H9 (cell line): ENCODE results near the gene MAST4. TPM values are rescaled to one million over a fixed set of nuclear protein-coding genes. Genes with fewer than 3 reads are reported as not detected.

Source experiments
- DNase-seq: peaks from one replicate; pipeline ENCODE4 v3.0.0-alpha.2; 2017
- H2AFZ ChIP-seq: one replicate; pipeline ENCODE4 v1.6.1; 2013; ENCODE audit warnings: mild to moderate bottlenecking, low read length, control low read depth, moderate library complexity
- H2AK5ac ChIP-seq: 2 replicates; pipeline ENCODE4 v1.6.1; 2013; ENCODE audit warnings: low read length, control low read depth, mixed read lengths; ENCODE audit not compliant: insufficient read length
- H2BK120ac ChIP-seq: one replicate; pipeline ENCODE4 v1.6.1; 2013; ENCODE audit warnings: low read depth, mild to moderate bottlenecking, low read length, control low read depth, inconsistent platforms; ENCODE audit not compliant: poor library complexity, severe bottlenecking
- H2BK12ac ChIP-seq: 2 replicates; pipeline ENCODE4 v1.6.1; 2013; ENCODE audit warnings: low read length, control low read depth, mixed read lengths, low read depth; ENCODE audit not compliant: insufficient read length
- H2BK15ac ChIP-seq: 2 replicates; pipeline ENCODE4 v1.6.1; 2013; ENCODE audit warnings: low read depth, low read length, control low read depth
- H2BK20ac ChIP-seq: one replicate; pipeline ENCODE4 v1.6.1; 2013; ENCODE audit warnings: low read depth, mild to moderate bottlenecking, low read length, control low read depth, inconsistent platforms; ENCODE audit not compliant: poor library complexity, severe bottlenecking
- H2BK5ac ChIP-seq: 2 replicates; pipeline ENCODE4 v1.6.1; 2013; ENCODE audit warnings: low read length, control low read depth, mixed read lengths; ENCODE audit not compliant: insufficient read length
- H3K14ac ChIP-seq: 2 replicates; pipeline ENCODE4 v1.6.1; 2013; ENCODE audit warnings: low read length, control low read depth; ENCODE audit not compliant: insufficient read depth
- H3K18ac ChIP-seq: 2 replicates; pipeline ENCODE4 v1.6.1; 2013; ENCODE audit warnings: low read depth, mild to moderate bottlenecking, mixed read lengths, low read length, control low read depth; ENCODE audit not compliant: insufficient read length
- H3K23ac ChIP-seq: 2 replicates; pipeline ENCODE4 v1.6.1; 2013; ENCODE audit warnings: low read length, control low read depth, mixed read lengths, low read depth; ENCODE audit not compliant: insufficient read length
- H3K23me2 ChIP-seq: 2 replicates; pipeline ENCODE4 v1.6.1; 2013; ENCODE audit warnings: low read depth, mild to moderate bottlenecking, mixed read lengths, low read length, control low read depth; ENCODE audit not compliant: insufficient read length, poor library complexity, severe bottlenecking
- H3K27ac ChIP-seq: 2 replicates; pipeline ENCODE4 v1.5.1; 2013; ENCODE audit warnings: low read length, control low read depth, mixed read lengths, low read depth; ENCODE audit not compliant: insufficient read length
- H3K27me3 ChIP-seq: 2 replicates; pipeline ENCODE4 v1.6.1; 2013; ENCODE audit warnings: low read length, control low read depth, inconsistent platforms; ENCODE audit not compliant: insufficient read depth
- H3K4ac ChIP-seq: 2 replicates; pipeline ENCODE4 v1.6.1; 2013; ENCODE audit warnings: low read depth, mild to moderate bottlenecking, control low read depth, inconsistent platforms, low read length, moderate library complexity
- H3K4me1 ChIP-seq: 2 replicates; pipeline ENCODE4 v1.6.1; 2013; ENCODE audit warnings: low read length, control low read depth, inconsistent platforms; ENCODE audit not compliant: insufficient read depth
- H3K4me2 ChIP-seq: 2 replicates; pipeline ENCODE4 v1.6.1; 2013; ENCODE audit warnings: low read length, control low read depth, mixed read lengths; ENCODE audit not compliant: insufficient read length, insufficient read depth
- H3K56ac ChIP-seq: 2 replicates; pipeline ENCODE4 v1.6.1; 2013; ENCODE audit warnings: low read depth, mild to moderate bottlenecking, mixed read lengths, low read length, control low read depth; ENCODE audit not compliant: insufficient read length
- H3K79me1 ChIP-seq: 2 replicates; pipeline ENCODE4 v1.6.1; 2013; ENCODE audit warnings: low read depth, mild to moderate bottlenecking, moderate library complexity, low read length, control low read depth, inconsistent platforms; ENCODE audit not compliant: insufficient read depth, poor library complexity, severe bottlenecking
- H3K79me2 ChIP-seq: 2 replicates; pipeline ENCODE4 v1.6.1; 2013; ENCODE audit warnings: low read length, control low read depth, inconsistent platforms; ENCODE audit not compliant: insufficient read depth
- H3K9ac ChIP-seq: 2 replicates; pipeline ENCODE4 v1.6.1; 2013; ENCODE audit warnings: low read length, control low read depth, mixed read lengths; ENCODE audit not compliant: insufficient read length; ENCODE audit errors: extremely low read depth
- H3K9me3 ChIP-seq: one replicate; pipeline ENCODE4 v1.6.1; 2013; ENCODE audit warnings: low read depth, low read length, inconsistent platforms; ENCODE audit not compliant: control insufficient read depth
- H3T11ph ChIP-seq: one replicate; pipeline ENCODE4 v1.6.1; 2013; ENCODE audit warnings: mild to moderate bottlenecking, low read length, control low read depth, inconsistent platforms
- H4K20me1 ChIP-seq: one replicate; pipeline ENCODE4 v1.6.1; 2013; ENCODE audit not compliant: control insufficient read depth, insufficient read length, insufficient read depth
- H4K5ac ChIP-seq: 2 replicates; pipeline ENCODE4 v1.6.1; 2013; ENCODE audit warnings: low read depth, mild to moderate bottlenecking, mixed read lengths, low read length, control low read depth; ENCODE audit not compliant: insufficient read length
- H4K8ac ChIP-seq: replicated peaks from 2 replicates; pipeline ENCODE4 v1.6.1; 2013; ENCODE audit warnings: low read length, control low read depth, mixed read lengths, low read depth; ENCODE audit not compliant: insufficient read length
- H4K91ac ChIP-seq: 2 replicates; pipeline ENCODE4 v1.6.1; 2013; ENCODE audit warnings: low read depth, mild to moderate bottlenecking, moderate library complexity, mixed read lengths, low read length, control low read depth; ENCODE audit not compliant: insufficient read length
- H3K27ac Mint-ChIP-seq, 3 experiments: 2 replicates in 2 of 3; 3 replicates in 1 of 3; pipeline ENCODE4 v1.8.0; 2020 to 2021; ENCODE audit warnings: mixed read lengths in 3 of 3, mild to moderate bottlenecking in 1 of 3, moderate library complexity in 1 of 3
- H3K27me3 Mint-ChIP-seq: 2 replicates; pipeline ENCODE4 v1.8.0; 2021; ENCODE audit warnings: low read depth, mild to moderate bottlenecking, moderate library complexity, mixed read lengths
- H3K36me3 Mint-ChIP-seq, 3 experiments: 2 replicates in 2 of 3; 3 replicates in 1 of 3; pipeline ENCODE4 v1.8.0; 2020 to 2021; ENCODE audit warnings: low read depth in 3 of 3, mixed read lengths in 3 of 3; ENCODE audit not compliant: insufficient read depth in 1 of 3
- H3K4me1 Mint-ChIP-seq, 2 experiments: 2 replicates each; pipeline ENCODE4 v1.8.0; 2020; ENCODE audit warnings: mixed read lengths in 2 of 2
- H3K4me3 Mint-ChIP-seq, 2 experiments: 2 replicates in 1 of 2; 3 replicates in 1 of 2; pipeline ENCODE4 v1.8.0; 2020 to 2021; ENCODE audit warnings: mild to moderate bottlenecking in 2 of 2, mixed read lengths in 2 of 2, moderate library complexity in 1 of 2
- H3K9me3 Mint-ChIP-seq, 2 experiments: 2 replicates in 1 of 2; 3 replicates in 1 of 2; pipeline ENCODE4 v1.8.0; 2020; ENCODE audit warnings: mild to moderate bottlenecking in 2 of 2, mixed read lengths in 2 of 2, moderate library complexity in 1 of 2
- WGBS: extraction: QIAGEN DNeasy Blood & Tissue Kit; methylation state at CpG from one replicate; pipeline ENCODE4 v1.1.7; 2013; ENCODE audit warnings: missing lambda C conversion rate, low lambda C conversion rate, mixed read lengths; ENCODE audit not compliant: insufficient read length; ENCODE audit errors: extremely low coverage; 5-methylcytosine and 5-hydroxymethylcytosine counted together
- total RNA-seq: library from RNA; stranded (reverse); gene quantifications from 2 replicates; pipeline ENCODE4 v1.2.1, GENCODE V29; 2021
- TF ChIP-seq, protein P1 (sequence below): fragments of 200-600 bp; sonication (generic); conservative IDR thresholded peaks from 3 replicates; pipeline ENCODE4 v1.8.0; 2021; ENCODE audit warnings: antibody characterized with exemption, mild to moderate bottlenecking

The MAST4 gene
- total RNA-seq, 1 experiment from 2014 or later = 3.7 TPM

DNA sequence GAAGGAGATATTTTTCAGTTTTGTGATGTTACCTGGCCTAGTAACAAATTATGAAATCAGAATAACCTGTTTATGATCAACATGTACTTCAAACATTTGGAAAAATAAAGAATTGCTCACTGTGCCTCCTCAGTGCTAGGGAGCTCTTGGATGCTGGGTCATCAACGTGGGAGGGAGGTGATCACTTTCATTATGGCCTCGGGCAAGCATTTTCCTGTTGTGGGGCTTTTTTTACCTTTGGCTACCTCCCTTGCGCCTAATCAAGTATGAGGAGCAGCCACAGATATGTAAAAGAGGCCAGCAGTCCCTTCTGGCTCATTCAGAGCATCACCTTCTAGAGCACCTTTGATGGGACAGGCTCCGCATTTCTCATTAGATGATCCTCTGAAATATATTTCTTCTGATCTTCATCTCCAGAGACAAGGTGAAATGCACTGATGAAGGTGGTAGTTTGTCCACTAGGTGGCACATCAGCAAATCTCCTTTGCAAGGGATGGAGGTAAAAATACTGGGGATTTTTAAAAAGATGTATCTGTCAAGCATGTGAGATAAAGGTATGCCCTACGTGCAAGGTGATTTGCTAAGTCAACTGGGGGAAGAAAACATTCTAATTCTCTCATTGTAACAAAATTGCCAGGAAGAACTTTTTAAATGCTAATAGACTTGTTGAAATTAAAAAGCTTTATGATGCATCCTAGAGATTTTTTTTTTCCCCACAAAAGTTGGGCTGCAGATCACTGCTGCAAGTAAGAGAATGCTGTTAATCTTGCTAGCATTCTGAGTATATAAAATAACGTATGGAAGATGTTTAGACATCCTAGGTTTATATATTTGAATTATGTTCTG is 218.2 kb downstream of the MAST4 start:
- Histone ChIP-seq H3T11ph (no peak overlapping the region), H2AFZ (no peak overlapping the region), H4K8ac (no peak overlapping the region), H3K23me2 (no peaks in the 10 kb centered on the region), H3K4me1 (no peaks in the 10 kb centered on the region; the same call in 1 of the 2 replicates), H3K4ac (no peak overlapping the region), H2BK12ac (no peak overlapping the region), H3K27me3 (no peaks in the 10 kb centered on the region), H3K79me1 (no peaks in the 10 kb centered on the region), H3K9me3 (no peaks in the 10 kb centered on the region), H3K27ac (no peak overlapping the region), H3K18ac (no peak overlapping the region), H3K23ac (no peak overlapping the region), H3K9ac (no peak overlapping the region), H2AK5ac (no peak overlapping the region), H3K79me2 (no peaks in the 10 kb centered on the region), H4K20me1 (no peaks in the 10 kb centered on the region), H2BK5ac (no peak overlapping the region), H2BK15ac (no peak overlapping the region), H2BK20ac (no peak overlapping the region), H3K4me2 (no peak overlapping the region), H3K56ac (no peak overlapping the region), H4K91ac (no peak overlapping the region), H4K5ac (no peak overlapping the region), H2BK120ac (no peak overlapping the region), H3K14ac (no peak overlapping the region)
- Mint-ChIP-seq H3K4me1 (peaks cover 14 to 29% of the 10 kb centered on the region in 2 experiments), H3K27me3 (no peaks in the 10 kb centered on the region; the same call in 1 of the 2 replicates), H3K4me3 (no peak overlapping the region), H3K27ac (peak overlapping the region in 1 of 3 experiments; percentile 81; a peak in 2 of 7 replicates), H3K36me3 (no peaks in the 10 kb centered on the region), H3K9me3 (no peaks in the 10 kb centered on the region)
- TF ChIP-seq, protein P1, sequence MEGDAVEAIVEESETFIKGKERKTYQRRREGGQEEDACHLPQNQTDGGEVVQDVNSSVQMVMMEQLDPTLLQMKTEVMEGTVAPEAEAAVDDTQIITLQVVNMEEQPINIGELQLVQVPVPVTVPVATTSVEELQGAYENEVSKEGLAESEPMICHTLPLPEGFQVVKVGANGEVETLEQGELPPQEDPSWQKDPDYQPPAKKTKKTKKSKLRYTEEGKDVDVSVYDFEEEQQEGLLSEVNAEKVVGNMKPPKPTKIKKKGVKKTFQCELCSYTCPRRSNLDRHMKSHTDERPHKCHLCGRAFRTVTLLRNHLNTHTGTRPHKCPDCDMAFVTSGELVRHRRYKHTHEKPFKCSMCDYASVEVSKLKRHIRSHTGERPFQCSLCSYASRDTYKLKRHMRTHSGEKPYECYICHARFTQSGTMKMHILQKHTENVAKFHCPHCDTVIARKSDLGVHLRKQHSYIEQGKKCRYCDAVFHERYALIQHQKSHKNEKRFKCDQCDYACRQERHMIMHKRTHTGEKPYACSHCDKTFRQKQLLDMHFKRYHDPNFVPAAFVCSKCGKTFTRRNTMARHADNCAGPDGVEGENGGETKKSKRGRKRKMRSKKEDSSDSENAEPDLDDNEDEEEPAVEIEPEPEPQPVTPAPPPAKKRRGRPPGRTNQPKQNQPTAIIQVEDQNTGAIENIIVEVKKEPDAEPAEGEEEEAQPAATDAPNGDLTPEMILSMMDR = peak; percentile 79
- DNase-seq = no peak
- WGBS = no CpG with 5 or more reads among the region's 6 CpGs
